Coronary artery (tissue), 2 donors: ENCODE measurements around the gene CAST.
"Not testable (repeated sequence)": the region's sequence is repeated elsewhere in the genome, so short reads cannot be mapped to it uniquely, and the experiment has no call there.

ENCODE experiments used
- DNase-seq: peaks from one replicate; pipeline ENCODE4 v3.0.0-alpha.2; 2017; ENCODE audit warnings: low spot score
- H3K27ac ChIP-seq, 2 donors: fragments of 200-600 bp; sonication (generic); one replicate each; pipeline ENCODE4 v1.5.1; 2016 to 2019
- H3K4me3 ChIP-seq: fragments of 200-600 bp; sonication (generic); 2 replicates; pipeline ENCODE4 v1.5.1; 2016; ENCODE audit warnings: mild to moderate bottlenecking, moderate library complexity
- CTCF ChIP-seq: fragments of 200-600 bp; sonication (generic); IDR thresholded peaks from one replicate; pipeline ENCODE4 v1.5.1; 2019; ENCODE audit warnings: antibody characterized with exemption

The CAST gene

GRCh38 chr5:96743065-96743768, 81.0 kb downstream of the CAST start:
- DNase-seq = no peak
- no peak for TF ChIP-seq CTCF
- H3K4me3 ChIP-seq = no peak overlapping the region
- H3K27ac ChIP-seq = peak overlapping the region in 1 of 2 donors; percentile 59

- TF ChIP-seq CTCF = no peak
These were observed 81.6 kb downstream of the CAST start for GRCh38 chr5:96743805-96744204.

GRCh38 chr5:96744218-96744617, 82.0 kb downstream of the CAST start:
- H3K4me3 ChIP-seq, H3K27ac ChIP-seq, DNase-seq: not testable (repeated sequence)

More at GRCh38 chr5:96743805-96744204, 81.6 kb downstream of the CAST start:
- Histone ChIP-seq H3K27ac (peak overlapping the region in 1 of 2 donors; percentile 59), H3K4me3 (no peak overlapping the region)
- no peak for DNase-seq

- Histone ChIP-seq H3K27ac (no peak overlapping the region), H3K4me3 (no peak overlapping the region)
- no peak for DNase-seq
- no peak for TF ChIP-seq CTCF
These were observed 82.8 kb downstream of the CAST start for GRCh38 chr5:96745025-96745424.

- no peak for DNase-seq
- Histone ChIP-seq H3K4me3 (no peak overlapping the region), H3K27ac (no peak overlapping the region)
- TF ChIP-seq CTCF = no peak
These were observed 83.8 kb downstream of the CAST start for GRCh38 chr5:96745844-96746531.

GRCh38 chr5:96747720-96748119, 85.5 kb downstream of the CAST start:
- TF ChIP-seq CTCF = no peak
- no peak for DNase-seq
- Histone ChIP-seq H3K27ac (no peak overlapping the region), H3K4me3 (no peak overlapping the region)

- no peak for DNase-seq
- H3K4me3 ChIP-seq = no peak overlapping the region
- TF ChIP-seq CTCF = no peak
- no peak overlapping the region for H3K27ac ChIP-seq
These were observed 88.1 kb downstream of the CAST start for GRCh38 chr5:96750110-96750822.
